Sigmoid colon (tissue), 7 donors: ENCODE results near the gene SUGCT. TPM values are rescaled to one million over a fixed set of nuclear protein-coding genes. Genes with fewer than 3 reads are reported as not detected.

Source experiments
- DNase-seq: peaks from one replicate; pipeline ENCODE4 v3.0.0-alpha.2; 2019
- H3K27ac ChIP-seq, 4 donors: fragments of 200-600 bp; sonication (generic); one replicate each; pipeline ENCODE4 v1.5.1; 2016 to 2019; ENCODE audit warnings: mild to moderate bottlenecking in 1 of 4
- H3K27me3 ChIP-seq, 3 donors: fragments of 200-600 bp; sonication (generic); one replicate each; pipeline ENCODE4 v1.5.1; 2019; ENCODE audit warnings: mild to moderate bottlenecking in 1 of 3
- H3K36me3 ChIP-seq, 4 donors: fragments of 200-600 bp; sonication (generic); one replicate each; pipeline ENCODE4 v1.5.1; 2016 to 2019
- H3K4me1 ChIP-seq, 4 donors: fragments of 200-600 bp; sonication (generic); one replicate each; pipeline ENCODE4 v1.5.1; 2017 to 2019
- H3K4me3 ChIP-seq, 4 donors: fragments of 200-600 bp; sonication (generic); one replicate each; pipeline ENCODE4 v1.5.1; 2017 to 2019; ENCODE audit warnings: mild to moderate bottlenecking in 2 of 4, moderate library complexity in 1 of 4
- H3K9me3 ChIP-seq, 4 donors: fragments of 200-600 bp in 3 of 4; sonication (generic) in 3 of 4; one replicate each; pipeline versions ENCODE4 v1.5.1 to v1.6.1; 2013 to 2019
- EP300 ChIP-seq, 4 donors: sonication (generic); formaldehyde crosslinking; IDR thresholded peaks; one replicate each; pipeline ENCODE4 v1.6.1; 2017; ENCODE audit warnings: antibody characterized with exemption in 4 of 4
- POLR2A ChIP-seq, 2 donors: fragments of 450-650 bp; IDR thresholded peaks; one replicate each; pipeline ENCODE4 v1.6.1; 2016; ENCODE audit warnings: antibody characterized with exemption in 2 of 2, mild to moderate bottlenecking in 2 of 2, moderate library complexity in 2 of 2
- POLR2AphosphoS5 ChIP-seq, 4 donors: sonication (generic); formaldehyde crosslinking; IDR thresholded peaks; one replicate each; pipeline ENCODE4 v1.6.1; 2017; ENCODE audit warnings: antibody characterized with exemption in 4 of 4
- WGBS, 2 donors: extraction: QIAGEN DNeasy Blood & Tissue Kit; methylation state at CpG; one replicate each; pipeline ENCODE4 v1.1.7; 2013; 5-methylcytosine and 5-hydroxymethylcytosine counted together
- intact Hi-C: fragments of 100-400 bp; cut with DNase I; formaldehyde crosslinking; loops from one replicate; pipeline ENCODE4 v1.15.1; 2023
- polyA plus RNA-seq, 3 donors: library from polyadenylated mRNA; stranded (reverse); fragments of 200-250 nt; gene quantifications; one replicate each; pipeline ENCODE4 v1.2.3, GENCODE V29; 2013
- total RNA-seq, 4 donors: library from RNA; depleted of rRNA; stranded (reverse); fragments of >200 nt; gene quantifications; one replicate each; pipeline ENCODE4 v1.1.0, GENCODE V29; 2016
- TF ChIP-seq, protein P1 (sequence below), 4 experiments: fragments of 450-650 bp in 3 of 4; fragments of 200-600 bp in 1 of 4; IDR thresholded peaks; one replicate each; pipeline ENCODE4 v1.5.1; 2016 to 2019; ENCODE audit warnings: antibody characterized with exemption in 4 of 4, mild to moderate bottlenecking in 3 of 4, moderate library complexity in 2 of 4
- donor health status: healthy with polysubstance abuse.
- donor health status: Bipolar disorder and iron deficiency.
- donor health status: healthy.

Gene SUGCT
- total and polyA plus RNA-seq, 7 donors: 2.3 to 25.9 (median 6.3) TPM

GRCh38 chr7:40329601-40330153, 194.9 kb downstream of the SUGCT start:
- H3K9me3 ChIP-seq: no peaks in the 10 kb centered on the region
- no peaks in the 10 kb centered on the region for H3K36me3 ChIP-seq
- peak overlapping the region in 2 of 4 donors; percentile 42 to 57 for H3K27ac ChIP-seq
- intact Hi-C loops: loop anchor here (2.0 to 5.0 kb wide), 3 partner anchors 273 to 1367 kb away; no protein-coding TSS in a partner anchor
- H3K27me3 ChIP-seq: no peaks in the 10 kb centered on the region
- 28 to 68% methylated on average over 1 of the region's 1 CpG for WGBS, 2 donors
- TF ChIP-seq POLR2A (IDR thresholded peaks at IDR 0.05) (no peak), EP300 (IDR thresholded peaks at IDR 0.05) (no peak), POLR2AphosphoS5 (IDR thresholded peaks at IDR 0.05) (no peak)
- TF ChIP-seq, protein P1, sequence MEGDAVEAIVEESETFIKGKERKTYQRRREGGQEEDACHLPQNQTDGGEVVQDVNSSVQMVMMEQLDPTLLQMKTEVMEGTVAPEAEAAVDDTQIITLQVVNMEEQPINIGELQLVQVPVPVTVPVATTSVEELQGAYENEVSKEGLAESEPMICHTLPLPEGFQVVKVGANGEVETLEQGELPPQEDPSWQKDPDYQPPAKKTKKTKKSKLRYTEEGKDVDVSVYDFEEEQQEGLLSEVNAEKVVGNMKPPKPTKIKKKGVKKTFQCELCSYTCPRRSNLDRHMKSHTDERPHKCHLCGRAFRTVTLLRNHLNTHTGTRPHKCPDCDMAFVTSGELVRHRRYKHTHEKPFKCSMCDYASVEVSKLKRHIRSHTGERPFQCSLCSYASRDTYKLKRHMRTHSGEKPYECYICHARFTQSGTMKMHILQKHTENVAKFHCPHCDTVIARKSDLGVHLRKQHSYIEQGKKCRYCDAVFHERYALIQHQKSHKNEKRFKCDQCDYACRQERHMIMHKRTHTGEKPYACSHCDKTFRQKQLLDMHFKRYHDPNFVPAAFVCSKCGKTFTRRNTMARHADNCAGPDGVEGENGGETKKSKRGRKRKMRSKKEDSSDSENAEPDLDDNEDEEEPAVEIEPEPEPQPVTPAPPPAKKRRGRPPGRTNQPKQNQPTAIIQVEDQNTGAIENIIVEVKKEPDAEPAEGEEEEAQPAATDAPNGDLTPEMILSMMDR (IDR thresholded peaks at IDR 0.05): peak; percentile 41 to 74 (median 64)
- peaks cover 0 to 15% (median 9%) of the 10 kb centered on the region in 4 donors for H3K4me1 ChIP-seq
- no peak overlapping the region for H3K4me3 ChIP-seq
- no peak for DNase-seq

DNA sequence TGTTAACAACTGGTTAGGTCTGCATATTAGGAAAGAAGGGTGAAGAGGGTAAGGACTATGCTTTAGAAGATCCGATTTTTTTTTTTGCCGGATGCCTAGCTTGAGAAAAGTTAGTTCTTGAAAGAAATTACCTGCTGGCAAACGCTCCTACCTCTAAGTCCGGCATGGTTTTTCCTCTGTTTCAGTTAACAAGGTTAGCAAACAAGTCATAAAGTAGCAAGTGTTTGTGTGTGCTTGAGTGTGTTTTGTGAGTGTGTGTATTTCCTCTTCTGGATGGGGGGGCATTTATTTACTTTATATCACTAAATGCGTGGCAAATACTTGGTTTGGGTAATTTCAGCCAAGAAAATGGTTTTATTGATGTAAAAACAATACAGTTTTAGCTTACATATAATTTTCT, 195.6 kb downstream of the SUGCT start:
- DNase-seq: no peak
- no peaks in the 10 kb centered on the region for H3K9me3 ChIP-seq
- H3K4me3 ChIP-seq: no peak overlapping the region
- intact Hi-C loops: loop anchor here (5.0 kb wide), 1 partner anchor 272 kb away; no protein-coding TSS in a partner anchor
- 17 to 76% methylated on average over 5 of the region's 5 CpGs for WGBS, 2 donors
- H3K27ac ChIP-seq: peak overlapping the region in 2 of 4 donors; percentile 42 to 57
- H3K36me3 ChIP-seq: no peaks in the 10 kb centered on the region
- TF ChIP-seq EP300 (IDR thresholded peaks at IDR 0.05): no peak
- TF ChIP-seq, protein P1 (IDR thresholded peaks at IDR 0.05): no peak
- H3K4me1 ChIP-seq: peaks cover 0 to 9% (median 8%) of the 10 kb centered on the region in 4 donors
- H3K27me3 ChIP-seq: no peaks in the 10 kb centered on the region

- intact Hi-C loops: loop anchor here (5.0 kb wide), 1 partner anchor 270 kb away; no protein-coding TSS in a partner anchor
- WGBS, 2 donors: 42 to 43% methylated on average over 1 of the region's 1 CpG
Measured at GRCh38 chr7:40331915-40332314, 197.1 kb downstream of the SUGCT start.

DNA sequence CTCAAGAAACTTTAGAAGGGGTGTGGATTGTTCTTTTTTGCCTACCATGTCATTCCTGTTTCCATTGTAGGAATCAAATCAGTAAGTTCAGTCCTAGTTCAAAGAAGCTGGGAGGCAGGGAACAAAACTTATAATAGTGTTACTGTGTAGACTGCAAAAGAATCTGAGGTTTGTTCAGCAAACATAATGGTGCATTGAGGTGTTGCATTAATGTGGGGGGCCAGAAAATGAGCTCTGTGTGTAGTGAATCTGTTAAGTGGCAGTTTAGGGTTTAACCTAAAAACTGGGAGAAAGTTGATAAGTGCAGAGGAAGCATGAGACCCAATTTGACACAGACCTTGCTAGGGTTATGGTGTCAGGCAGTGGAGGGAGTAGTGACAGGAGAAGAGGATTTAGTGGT, 197.7 kb downstream of the SUGCT start:
- no peak for DNase-seq
- intact Hi-C loops: loop anchor here (5.0 kb wide), 1 partner anchor 270 kb away; no protein-coding TSS in a partner anchor
- Histone ChIP-seq H3K27ac (no peak overlapping the region), H3K27me3 (no peaks in the 10 kb centered on the region), H3K9me3 (peaks cover 0 to 2% (median 0%) of the 10 kb centered on the region in 4 donors), H3K4me1 (peaks cover 0 to 9% (median 8%) of the 10 kb centered on the region in 4 donors), H3K4me3 (no peak overlapping the region), H3K36me3 (no peaks in the 10 kb centered on the region)
- TF ChIP-seq POLR2AphosphoS5 (IDR thresholded peaks at IDR 0.05) (no peak), EP300 (IDR thresholded peaks at IDR 0.05) (no peak)
- TF ChIP-seq, protein P1 (IDR thresholded peaks at IDR 0.05): no peak

More at GRCh38 chr7:40331915-40332314, 197.1 kb downstream of the SUGCT start:
- Histone ChIP-seq H3K36me3 (no peaks in the 10 kb centered on the region), H3K4me1 (peaks cover 0 to 9% (median 8%) of the 10 kb centered on the region in 4 donors), H3K27ac (no peak overlapping the region), H3K4me3 (no peak overlapping the region), H3K9me3 (no peaks in the 10 kb centered on the region), H3K27me3 (no peaks in the 10 kb centered on the region)
- DNase-seq: no peak
- TF ChIP-seq POLR2A (IDR thresholded peaks at IDR 0.05) (no peak), POLR2AphosphoS5 (IDR thresholded peaks at IDR 0.05) (no peak), EP300 (IDR thresholded peaks at IDR 0.05) (no peak)
- TF ChIP-seq, protein P1 (IDR thresholded peaks at IDR 0.05): no peak

- no peak for TF ChIP-seq POLR2A (IDR thresholded peaks at IDR 0.05)
- TF ChIP-seq, protein P1 (IDR thresholded peaks at IDR 0.05): no peak
- TF ChIP-seq EP300 (IDR thresholded peaks at IDR 0.05): no peak
- TF ChIP-seq POLR2AphosphoS5 (IDR thresholded peaks at IDR 0.05): no peak
- intact Hi-C loops: no loop called here
- no peaks in the 10 kb centered on the region for H3K36me3 ChIP-seq
- H3K9me3 ChIP-seq: peaks cover 0 to 2% (median under 1%) of the 10 kb centered on the region in 4 donors
- no peak overlapping the region for H3K4me3 ChIP-seq
- DNase-seq: no peak
- no peaks in the 10 kb centered on the region for H3K27me3 ChIP-seq
- no peak overlapping the region for H3K27ac ChIP-seq
- no peaks in the 10 kb centered on the region for H3K4me1 ChIP-seq
Measured at GRCh38 chr7:40341836-40342235, 207.0 kb downstream of the SUGCT start.
